HG03439 (cell line): Measurements from ENCODE around the gene LPCAT3.

Experiments used
- ATAC-seq: cut with Tn5 transposase; IDR thresholded peaks from one replicate; pipeline ENCODE4 v1.9.1; 2021; ENCODE audit warnings: mild to moderate bottlenecking, moderate library complexity; ENCODE audit not compliant: unreplicated experiment

The LPCAT3 gene

DNA sequence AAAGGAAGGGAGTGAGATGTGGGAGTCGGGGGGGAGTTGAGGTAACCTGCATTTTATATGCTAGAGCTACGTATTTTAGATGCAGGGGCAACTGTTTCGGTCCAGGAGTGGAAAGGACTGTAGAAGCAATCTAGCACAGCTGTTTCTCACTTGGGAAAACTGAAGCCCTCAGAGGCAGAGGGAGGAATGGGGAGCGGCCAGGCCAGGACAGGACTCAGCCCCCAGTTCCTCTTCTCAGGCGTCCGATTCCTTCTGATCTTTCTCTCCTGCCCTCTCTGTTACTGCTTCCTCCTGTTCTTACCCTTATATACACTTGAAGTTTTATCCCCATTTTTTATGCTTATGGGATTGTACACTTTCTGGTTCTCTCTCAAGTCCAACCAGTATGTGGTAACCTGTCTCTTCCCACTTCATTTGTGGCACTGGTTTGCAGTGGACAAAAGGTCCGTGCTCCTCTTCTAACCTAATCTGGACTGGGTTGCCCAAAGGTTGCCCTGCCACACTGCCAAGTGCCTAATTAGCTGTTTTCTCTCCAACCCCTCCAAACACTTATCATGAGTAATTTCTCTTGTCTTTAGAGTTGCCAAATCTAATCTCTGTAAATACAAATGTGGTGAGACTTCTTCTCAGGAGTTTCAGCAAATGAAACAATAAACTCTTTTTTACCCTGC is 16.2 kb downstream of the LPCAT3 start:
- no peak for ATAC-seq

DNA sequence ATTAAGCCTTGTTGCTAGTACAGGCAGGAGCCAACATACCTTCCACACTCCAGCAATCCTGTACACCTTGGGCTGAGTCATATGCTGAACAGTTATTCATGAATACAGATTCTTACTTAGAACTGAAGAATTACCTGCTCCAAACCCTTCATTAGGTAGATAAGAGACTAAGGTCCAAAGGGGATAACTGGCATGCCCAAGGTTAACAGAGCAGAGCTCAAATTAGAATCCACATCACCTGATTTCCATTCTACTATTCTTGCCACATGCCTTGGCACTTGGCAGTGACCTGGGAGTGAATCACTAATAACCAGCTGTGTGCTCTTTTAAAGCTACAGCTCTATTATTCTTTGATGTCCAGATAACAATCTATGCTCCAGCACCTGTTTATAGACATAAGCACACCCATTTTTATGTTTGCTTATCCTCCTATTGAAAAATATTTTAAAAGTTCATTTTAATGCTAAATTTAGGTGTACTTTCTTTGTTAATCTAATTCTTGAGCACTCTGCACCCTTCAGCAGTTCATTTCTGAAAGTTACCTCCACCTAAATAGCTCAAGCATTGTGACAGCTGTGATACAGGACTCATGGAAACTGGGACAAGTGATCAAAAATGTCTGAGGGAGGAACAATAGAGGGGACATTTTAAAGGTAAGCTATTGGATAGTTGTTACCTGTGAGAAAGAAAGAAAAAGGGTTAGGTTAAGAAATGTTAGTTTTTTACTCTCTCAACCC is 19.4 kb downstream of the LPCAT3 start:
- no peak for ATAC-seq

DNA sequence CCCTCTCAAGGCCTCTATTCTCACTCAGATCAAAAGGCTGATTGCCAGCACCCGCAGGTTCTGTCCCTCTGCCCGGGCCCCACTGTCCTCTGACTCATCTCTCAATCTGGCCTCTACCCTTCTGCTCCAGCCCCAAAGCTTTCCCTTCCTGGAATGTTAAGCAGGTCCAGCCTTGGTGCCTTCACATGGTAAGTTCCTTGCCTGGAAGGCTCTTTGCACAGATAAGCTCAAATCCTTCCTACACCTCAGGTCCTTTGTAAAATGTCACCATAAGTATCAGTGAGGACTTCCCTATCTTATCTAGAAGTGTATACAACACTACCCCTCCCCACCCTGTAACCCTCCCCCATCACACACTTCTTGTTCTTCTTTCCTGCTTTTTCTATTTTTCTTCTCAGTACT is 22.2 kb downstream of the LPCAT3 start:
- ATAC-seq: no peak

DNA sequence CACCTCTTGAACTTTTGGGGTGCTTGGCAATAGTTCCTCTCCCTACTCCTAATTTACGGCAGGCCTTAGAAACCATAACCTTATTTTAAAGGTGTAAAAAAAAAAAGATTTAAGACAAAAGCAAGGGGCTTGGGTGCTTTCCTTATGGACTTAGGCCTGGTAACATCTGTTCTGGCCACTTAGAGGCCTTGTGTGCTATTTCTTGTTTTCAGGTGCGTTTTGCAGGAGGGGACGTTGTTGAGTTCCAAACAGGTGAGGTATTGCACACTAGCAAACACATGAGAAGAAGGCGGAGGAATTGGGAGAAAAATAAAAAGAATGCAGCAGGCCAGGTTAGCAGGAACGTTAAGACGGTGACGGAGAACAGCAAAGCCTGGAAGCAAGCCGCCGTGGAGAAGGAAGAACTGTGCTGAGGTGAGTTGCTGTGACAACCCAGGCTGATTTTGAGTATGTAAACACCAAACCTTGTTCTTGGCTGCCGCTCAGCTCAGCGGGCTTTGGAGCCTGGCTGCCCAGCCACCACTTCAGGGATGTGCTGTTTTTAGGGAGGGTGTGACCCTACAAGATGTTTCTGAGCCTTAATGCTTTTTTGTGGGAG is 30.2 kb downstream of the LPCAT3 start:
- ATAC-seq: no peak

DNA sequence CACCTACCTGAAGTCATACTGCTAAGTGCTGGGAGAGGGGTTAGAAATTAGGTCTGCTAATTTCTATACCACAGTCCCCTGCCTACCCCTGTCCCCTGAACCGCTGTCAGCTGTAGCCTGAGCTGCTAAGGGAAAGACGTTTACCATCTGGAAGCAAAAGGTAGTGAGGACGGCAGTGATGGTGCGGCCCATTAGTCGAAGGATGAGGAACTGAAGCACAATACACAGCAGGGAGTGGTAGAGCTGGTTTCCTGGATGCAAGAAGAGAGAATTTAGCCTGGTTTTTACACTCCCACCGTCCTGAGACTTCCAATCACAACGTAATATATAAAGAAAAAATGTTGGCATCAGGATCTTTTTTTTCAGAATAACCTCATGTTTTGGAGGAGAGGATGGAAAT is 35.7 kb downstream of the LPCAT3 start:
- no peak for ATAC-seq

DNA sequence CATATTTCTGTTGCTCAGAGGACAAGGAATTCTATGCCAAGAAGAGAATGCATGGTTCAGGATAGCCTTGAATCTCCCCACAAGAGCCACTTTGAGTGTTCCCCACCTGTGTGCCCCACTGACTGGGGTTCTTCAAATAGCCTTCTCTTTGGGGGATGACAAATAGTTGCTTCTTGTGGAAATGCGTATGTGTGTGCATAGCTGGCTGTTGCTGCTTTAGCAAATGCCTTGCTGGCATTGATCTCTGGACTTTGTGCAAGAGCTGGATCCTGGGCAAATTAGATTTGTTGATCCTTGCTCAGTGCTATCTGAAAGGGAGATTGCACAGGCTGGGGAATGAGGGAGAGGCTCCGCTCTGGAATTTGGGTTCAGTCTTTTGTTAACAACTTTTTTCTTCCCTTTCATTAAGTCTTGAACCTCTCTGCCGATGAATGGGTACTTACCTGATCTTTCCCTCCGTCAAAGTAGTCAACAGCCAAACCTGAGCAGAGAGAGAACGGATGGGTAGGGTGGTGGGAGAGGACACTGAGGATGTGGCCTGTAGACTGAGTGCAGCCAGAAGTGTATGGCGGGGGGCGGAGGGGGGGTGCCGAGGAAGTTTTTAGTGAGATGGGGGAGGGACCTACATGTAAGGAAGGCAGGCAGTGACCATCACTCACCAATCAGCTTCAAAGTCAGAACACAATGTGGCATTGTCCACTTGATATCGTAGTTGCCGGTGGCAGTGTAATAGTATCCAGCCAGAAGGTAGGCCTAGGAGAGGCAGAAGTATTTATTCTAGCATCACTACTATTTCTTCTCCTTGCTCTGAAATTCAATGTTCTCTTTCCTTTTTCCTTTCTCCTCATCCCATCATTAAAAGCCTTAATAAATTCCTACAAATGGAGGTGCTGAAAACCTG is 36.9 kb downstream of the LPCAT3 start:
- no peak for ATAC-seq

DNA sequence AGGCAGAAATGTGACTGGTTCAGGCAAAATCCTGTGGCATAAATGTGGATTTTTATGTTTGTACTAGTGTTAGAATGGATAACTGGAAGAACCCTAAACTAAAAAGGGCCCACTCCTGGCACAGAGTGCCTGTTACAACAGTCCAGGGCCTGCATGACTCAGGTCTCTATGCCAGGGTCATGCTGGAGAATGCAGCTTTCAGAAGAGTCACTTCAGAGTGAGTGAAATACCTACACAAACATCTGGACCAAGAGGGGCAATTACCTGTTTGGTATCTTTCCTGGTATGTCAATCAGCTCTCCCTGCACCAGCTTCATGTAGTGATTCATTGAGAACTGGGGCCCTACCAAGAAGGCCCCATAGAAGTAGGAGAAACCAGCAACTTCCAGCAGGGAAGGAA is 37.5 kb downstream of the LPCAT3 start:
- no peak for ATAC-seq

DNA sequence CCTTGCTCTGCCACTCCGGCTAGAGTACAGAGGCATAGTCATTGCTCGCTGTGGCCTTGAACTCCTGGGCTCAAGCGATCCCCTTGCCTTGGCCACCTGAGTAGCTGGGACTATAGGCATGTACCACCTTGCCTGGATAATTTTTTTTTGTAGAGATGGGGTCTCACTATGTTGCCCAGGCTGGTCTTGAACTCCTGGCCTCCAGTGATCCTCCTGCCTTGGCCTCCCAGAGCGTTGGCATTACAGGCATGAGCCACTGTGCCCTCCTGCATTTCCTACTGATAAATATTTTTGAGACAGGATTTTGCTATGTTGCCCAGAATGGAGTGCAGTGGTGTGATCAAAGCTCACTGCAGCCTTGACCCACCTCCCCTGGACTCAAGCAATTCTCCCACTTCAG is 38.2 kb downstream of the LPCAT3 start:
- ATAC-seq: no peak

DNA sequence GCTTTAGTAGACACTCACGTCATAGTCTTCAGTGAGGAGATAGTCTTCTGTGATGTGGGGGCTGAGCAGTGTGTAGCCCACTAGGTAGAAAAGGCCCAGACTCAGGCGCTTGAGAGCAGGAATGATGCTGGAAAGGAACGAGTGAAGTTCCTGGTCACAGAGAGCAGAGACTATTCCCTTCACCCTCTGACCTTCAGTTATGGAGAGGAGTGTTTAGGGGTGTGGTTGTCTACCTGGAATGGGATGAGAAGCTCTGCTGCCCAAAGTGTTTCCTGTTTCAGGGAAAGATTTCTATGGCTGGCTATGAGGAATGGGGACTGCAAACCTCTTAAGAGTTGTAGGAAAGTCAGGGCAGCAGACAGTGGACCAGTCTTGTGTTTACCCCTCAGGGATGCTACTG is 38.8 kb downstream of the LPCAT3 start:
- no peak for ATAC-seq

DNA sequence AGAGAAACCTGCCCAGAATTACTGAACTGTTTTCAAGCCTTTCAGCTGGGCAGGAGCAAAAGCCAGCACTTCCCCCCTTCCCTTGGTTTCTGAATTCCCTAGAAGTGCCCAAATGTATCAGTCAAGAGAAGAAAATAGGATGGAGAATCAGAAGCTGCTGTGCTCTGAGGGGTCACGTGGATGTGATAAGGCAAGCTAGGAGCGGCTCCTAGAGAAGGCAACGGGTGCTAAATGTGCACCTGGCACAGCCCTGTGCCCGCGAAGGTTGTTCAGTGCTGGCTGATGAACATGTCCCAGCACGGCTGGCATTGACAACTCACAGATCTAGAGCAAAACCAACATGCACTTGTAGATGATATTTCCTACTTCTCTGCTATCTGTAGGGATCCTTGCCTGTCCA is 39.3 kb downstream of the LPCAT3 start:
- no peak for ATAC-seq

DNA sequence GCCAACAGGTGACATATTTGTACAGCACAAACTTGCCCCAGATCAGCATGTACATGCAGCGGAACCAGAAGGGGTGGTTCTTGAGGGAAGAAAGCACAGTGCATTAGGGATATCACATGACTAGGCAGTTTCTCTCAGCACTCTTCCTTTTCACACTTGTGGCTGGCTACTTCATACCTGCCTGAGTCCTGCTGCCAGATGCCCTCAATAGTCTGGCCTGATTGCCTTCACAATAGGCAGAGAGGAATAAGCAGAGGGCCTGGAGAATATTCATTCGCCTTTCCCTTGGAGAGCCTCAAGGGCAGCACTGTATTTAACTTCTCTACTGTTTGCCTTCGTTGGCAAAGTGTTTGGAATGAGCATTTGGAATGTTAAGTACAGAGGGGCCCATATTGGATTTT is 39.7 kb downstream of the LPCAT3 start:
- no peak for ATAC-seq

DNA sequence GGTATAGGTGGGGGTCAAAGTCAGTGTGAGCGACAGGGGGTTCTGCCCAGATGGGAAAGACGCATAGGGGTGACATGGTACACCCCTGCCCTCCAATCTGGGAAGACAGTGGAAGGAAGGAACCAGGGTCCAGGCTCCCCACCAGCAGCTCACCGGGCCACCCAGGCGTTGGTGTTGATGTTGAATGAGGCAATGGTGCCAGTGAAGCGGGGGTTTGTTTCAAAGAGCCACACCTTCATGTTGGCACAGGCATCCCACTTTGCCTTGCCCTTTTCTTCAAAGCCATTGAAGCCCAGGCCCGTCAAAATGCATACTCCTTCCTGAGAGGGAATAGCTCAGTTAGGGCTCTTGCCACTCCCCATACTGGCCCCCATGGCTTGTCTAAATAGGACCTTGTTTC is 40.1 kb downstream of the LPCAT3 start:
- ATAC-seq: no peak

DNA sequence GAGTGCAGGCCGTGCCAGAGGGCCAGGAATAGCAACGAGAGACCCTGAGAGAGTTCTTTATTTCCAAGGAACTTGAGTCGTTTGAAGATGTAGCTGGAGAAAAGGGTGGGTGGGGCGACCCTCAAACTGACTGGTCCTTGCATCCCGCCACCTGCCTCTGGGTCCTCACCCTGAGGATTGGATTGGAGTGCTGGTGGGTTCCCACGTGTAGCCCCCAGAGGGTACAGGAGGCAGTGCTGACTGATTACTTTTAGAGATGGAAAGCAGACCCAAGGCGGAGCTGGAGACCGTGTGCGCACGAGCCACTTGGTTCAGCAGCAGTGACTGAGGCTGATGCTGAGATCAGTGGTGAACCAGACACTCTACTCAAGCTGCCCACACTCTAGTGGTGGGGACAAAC is 40.6 kb downstream of the LPCAT3 start:
- ATAC-seq: no peak

DNA sequence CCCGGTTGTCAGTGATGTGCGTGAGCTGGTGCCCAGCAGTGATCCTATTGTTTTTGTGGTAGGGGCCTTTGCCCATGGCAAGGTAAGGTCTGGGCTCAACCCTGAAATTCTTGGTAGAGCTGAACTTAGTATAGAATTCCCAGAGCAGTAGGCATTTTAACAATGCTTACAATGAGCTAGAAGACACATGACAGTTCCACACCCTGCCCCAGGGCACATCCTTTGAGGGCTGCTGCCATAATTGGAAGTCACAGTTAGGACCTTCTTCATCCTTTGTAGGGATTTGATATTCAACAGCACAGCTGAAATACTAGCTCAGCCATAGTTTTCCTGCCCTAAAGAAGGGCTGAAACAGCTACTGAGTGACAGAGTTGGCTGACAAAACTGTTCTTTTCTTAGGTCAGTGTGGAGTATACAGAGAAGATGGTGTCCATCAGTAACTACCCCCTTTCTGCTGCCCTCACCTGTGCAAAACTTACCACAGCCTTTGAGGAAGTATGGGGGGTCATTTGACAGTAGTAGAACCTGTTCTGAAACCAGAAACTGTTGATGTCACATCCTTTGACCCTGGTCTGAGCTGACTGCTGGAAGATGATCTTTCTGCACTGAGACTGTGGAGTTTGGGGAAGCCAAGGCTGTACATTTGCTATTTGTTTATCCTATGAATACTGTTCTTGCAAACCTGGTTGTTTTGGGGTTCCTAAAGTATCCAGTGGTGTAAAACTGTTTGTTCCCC is 42.8 kb downstream of the LPCAT3 start:
- ATAC-seq: no peak

DNA sequence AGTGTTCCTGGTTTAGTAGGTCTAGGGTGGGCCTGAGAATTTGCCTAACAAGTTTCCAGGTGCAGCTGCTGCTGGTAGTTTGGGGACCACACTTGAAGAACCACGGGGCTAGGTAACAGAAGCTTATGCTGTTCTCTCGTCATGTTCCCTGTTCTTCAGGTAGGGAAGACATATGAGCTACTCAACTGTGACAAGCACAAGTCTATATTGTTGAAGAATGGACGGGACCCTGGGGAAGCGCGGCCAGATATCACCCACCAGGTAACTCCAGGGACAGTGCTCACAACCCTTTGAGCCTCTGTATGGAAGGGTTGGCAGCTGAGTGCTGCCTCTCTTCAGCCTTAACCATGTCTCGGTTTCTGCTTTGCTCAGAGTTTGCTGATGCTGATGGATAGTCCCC is 44.1 kb downstream of the LPCAT3 start:
- ATAC-seq: no peak

DNA sequence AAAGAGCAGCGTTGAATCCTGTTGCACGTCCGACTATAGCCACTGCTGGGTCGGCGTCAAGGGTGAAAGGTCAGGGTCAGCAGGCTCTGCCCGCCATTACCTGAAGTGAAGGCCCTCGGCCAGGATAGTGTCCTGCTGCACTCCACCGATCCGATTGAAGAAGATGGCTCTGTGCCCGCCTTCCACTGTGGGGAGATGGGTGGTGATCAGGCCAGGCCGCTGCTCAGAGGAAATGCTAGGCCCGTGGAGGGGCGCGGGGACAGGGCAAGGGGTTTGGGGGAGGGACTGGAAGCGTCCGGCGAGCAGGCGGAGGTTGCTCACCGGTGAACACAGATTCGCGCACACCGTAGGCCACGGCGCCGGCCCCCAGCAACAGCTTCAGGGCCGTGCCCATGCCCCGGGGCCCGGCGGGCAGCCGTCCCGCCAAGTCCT is 48.2 kb downstream of the LPCAT3 start:
- ATAC-seq: peak; percentile 12

DNA sequence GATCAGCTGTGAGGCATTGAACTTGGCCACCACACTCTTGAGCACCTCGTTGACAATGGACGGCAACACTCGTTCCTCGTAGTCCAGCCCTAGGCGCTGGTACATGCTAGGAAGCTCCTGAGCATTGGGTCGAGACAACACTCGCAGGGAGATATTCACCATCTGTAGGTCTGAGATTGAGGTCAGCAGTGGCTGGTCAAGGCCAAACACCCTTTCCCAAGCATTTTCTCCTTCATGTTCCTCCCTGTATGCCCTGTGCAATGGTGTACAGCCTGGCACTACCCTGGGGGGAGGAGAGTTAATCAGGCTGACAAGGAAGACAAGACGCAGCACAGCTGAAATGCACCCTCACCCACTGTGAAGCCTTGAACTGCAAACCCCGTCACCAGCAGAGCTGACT is 49.9 kb downstream of the LPCAT3 start:
- no peak for ATAC-seq

DNA sequence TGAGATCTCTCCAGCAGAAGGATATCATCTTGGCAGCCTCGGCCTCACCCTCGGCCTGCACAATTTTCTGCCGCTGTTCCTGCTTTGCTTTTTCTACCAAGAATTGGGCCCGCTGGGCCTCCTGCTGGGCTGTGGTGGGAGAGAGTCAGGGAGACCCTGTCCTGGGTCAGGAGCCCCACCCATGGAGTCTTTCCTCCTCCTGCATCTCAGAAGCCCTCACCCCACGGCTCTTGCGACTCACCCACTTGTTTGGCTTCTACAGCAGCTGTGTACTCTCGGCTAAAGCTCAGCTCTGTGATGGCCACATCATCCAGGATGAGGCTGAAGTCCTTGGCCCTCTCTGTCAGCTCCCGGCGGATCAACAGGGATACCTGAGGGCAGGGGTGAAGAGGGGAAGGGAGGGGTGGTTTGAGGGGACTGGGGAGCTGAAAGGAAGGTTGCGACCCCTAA is 50.6 kb downstream of the LPCAT3 start:
- no peak for ATAC-seq

DNA sequence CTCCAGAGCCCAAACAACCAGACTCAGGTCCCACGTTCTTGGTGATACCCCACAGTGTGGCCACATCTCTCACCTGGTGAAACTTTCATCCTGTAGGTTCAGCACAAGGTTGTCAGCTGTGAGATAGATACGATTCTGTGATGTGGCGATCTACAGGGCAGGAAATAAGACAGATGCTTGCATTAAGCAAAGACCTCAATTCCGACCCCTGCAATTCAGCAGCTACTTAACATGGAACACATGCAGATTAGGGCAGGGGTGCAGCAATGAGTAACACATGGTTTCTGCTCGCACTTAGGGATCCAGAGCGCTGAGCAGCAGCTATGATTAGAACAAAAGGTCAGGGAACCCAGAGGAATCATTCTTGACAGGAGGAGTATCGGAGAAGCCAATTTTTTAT is 51.9 kb downstream of the LPCAT3 start:
- ATAC-seq: no peak

DNA sequence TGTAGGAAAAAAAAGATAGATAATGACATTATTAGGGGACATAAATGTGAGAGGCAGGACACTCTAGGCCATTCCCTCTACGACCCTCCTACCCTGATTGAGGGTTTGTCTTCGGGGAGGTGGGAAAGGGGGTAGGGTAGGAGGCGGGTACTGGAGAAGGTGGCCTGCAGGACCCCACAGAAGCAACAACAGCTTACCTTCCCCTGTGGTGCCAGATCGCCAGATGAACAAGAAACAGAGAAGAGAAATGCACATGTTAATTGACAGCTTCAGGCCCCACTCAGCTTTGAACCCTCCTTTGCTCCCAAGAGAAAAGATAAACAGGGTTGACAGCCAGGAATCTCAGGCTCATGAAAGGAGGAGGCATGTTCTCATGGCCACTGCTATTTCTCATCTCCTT is 52.6 kb downstream of the LPCAT3 start:
- ATAC-seq: no peak
